ENCODE data around the gene CLCF1. TPM values are rescaled to one million over a fixed set of nuclear protein-coding genes. Genes with fewer than 3 reads are reported as not detected.
"Not testable (repeated sequence)": the region's sequence is repeated elsewhere in the genome, so short reads cannot be mapped to it uniquely, and the experiment has no call there.

Gene CLCF1
- total RNA-seq, 1 donor from 2014 or later = 22.7 TPM

DNA sequence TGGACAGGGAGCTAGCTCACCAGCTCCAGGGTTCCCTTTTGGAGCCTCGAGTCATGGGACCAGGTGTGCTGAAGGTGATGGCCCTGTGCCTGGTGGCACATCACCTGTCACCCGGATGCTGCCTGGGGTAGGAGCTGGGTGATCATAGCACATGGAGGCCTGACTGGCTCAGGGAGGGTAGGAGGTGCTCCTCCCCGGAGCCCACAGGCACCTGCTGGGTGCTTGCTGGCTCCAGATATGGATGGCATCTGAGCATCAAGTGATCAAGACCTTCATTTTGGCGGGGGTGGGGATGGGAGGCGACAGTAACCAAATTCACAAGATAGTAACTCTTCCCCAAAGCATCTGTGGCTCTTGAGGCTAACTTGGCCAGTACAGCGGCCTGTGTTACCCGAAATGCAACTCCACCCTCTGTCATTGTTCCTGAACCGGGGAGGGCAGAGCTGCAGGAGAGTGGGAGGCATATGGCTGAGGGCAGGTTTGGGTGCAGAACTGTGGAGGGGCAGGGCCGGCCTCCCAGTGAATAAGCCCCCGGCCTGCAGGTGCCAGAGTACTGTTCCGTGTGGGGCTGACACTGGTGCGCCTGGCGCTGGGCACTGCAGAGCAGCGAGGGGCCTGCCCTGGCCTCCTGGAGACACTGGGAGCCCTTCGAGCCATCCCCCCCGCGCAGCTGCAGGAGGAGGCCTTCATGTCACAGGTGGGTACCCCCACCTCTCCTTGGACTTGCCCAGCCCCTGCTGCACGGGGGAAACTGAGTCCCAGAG lies 35.2 kb upstream of the CLCF1 start:
- no peak for DNase-seq (ENCODE audit: low read depth)

DNA sequence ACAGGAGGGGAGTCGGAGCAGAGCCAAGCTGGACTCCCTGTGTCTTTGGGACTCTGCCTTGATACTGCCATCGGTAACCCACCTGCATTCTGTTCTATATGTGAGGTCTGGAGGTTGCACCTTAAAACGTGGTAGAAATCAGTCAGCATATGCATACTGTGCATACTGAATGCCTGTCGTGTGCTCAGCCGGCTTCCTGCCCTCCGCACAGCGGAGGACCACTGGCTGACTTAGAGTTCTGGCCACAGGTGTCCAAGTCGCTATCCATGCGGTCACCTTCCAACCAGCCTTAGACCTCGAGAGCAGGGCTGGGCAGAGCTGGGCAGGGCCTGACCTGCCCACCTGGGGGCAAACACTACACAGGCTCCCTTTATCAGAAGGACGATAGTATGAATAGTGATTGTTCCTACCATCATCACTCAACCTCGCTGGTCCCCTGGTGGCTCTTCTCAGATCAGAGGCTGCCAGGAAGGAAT lies 34.3 kb upstream of the CLCF1 start:
- no peak for DNase-seq (ENCODE audit: low read depth)

- no peak for DNase-seq (ENCODE audit: low read depth)
Observed at GRCh38 chr11:67406969-67407687, 33.7 kb upstream of the CLCF1 start.

DNA sequence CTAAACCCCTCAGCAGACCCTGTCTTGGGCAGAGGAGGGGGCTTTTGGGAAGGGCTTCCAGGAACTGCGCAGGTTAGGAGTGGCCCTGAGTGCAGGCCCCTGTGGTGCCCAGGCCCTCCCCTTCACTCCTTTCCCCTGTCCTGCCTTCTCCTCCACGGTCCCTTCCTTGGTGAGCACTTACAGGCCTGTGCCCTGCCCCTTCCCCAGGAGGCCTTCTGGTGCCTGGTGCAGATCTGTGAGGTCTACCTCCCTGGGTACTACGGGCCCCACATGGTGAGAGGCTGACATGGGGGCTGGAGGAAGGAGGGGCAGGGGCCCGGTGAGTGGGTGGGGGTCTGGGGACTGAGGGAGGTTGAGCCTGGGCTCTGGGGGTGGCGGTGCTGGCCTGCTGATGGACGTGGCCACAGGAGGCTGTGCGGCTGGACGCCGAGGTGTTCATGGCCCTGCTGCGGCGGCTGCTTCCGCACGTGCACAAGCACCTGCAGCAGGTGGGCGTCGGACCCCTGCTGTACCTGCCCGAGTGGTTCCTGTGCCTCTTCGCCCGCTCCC lies 33.1 kb upstream of the CLCF1 start:
- DNase-seq (ENCODE audit: low read depth) = no peak

GRCh38 chr11:67405688-67406339 lies 32.4 kb upstream of the CLCF1 start:
- DNase-seq (ENCODE audit: low read depth) = no peak

DNA sequence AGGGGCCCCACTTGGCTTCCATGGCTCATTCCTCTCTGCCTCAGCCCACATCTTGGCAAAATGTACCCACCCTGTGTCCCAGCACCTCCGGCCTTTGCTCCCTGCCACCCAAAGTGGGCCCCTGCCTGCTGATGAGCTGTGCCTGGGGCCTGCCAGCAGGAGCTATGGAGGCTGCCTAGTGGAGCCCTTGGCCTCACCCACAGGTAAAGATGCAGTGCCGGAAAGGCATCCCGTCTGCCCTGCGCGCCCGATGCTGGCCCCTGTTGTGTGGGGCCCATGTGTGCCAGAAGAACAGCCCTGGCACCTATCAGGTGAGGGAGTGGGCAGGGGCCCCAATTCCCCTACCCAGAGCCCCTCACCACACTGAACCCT lies 31.8 kb upstream of the CLCF1 start:
- no peak for DNase-seq (ENCODE audit: low read depth)

GRCh38 chr11:67404515-67405195 lies 31.3 kb upstream of the CLCF1 start:
- DNase-seq (ENCODE audit: low read depth) = no peak

DNA sequence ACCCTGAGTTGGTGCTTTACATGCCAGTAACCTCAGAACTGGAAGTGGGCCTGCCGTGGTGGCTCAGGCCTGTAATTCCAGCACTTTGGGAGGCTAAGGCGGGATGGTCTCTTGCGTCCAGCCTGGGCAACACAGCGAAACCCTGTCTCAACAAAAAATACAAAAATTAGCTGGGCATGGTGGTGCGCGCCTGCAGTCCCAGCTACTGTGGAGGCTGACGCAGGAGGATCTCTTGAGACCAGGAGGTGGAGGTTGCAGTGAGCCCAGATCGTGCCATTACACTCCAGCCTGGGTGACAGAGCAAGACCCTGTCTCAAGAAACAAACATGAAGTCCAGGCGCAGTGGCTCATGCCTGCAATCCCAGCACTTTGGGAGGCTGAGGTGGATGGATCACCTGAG lies 29.7 kb upstream of the CLCF1 start:
- DNase-seq (ENCODE audit: low read depth) = not testable (repeated sequence)

DNA sequence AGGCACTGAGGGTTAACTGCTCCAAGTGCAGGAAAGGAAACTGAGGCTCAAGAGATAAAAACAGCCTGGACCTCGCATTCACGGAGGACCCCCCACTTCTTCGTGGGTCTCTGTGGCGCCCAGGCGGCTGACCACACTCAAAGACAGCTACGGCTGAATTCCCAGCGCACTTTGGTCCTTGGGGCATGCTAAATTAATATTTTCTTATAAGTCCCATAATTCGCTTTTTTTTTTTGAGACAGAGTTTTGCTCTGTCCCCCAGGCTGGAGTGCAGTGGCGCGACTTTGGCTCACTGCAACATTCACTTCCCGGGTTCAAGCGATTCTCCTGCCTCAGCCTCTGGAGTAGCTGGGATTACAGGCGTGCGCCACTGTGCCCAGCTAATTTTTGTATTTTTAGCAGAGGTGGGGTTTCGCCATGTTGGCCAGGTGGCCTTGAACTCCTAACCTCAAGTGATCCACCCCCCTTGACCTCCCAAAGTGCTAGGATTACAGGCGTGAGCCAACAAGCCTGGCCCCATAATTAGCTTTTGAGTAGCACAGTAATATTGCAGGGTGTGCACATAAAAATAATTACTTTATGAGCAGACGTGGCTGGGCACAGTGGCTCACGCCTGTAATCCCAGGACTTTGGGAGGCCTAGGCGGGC lies 28.9 kb upstream of the CLCF1 start:
- not testable (repeated sequence) for DNase-seq (ENCODE audit: low read depth)

GRCh38 chr11:67401495-67402191 lies 28.2 kb upstream of the CLCF1 start, which contains the start of gene PPP1CA:
TSS of gene PPP1CA (minus strand) at chr11:67401858. CDS start at chr11:67401782, 76 bp downstream.
- DNase-seq (ENCODE audit: low read depth) = peak; percentile 62

- no peak for DNase-seq (ENCODE audit: low read depth)
Observed at GRCh38 chr11:67400942-67401494, 27.6 kb upstream of the CLCF1 start.

- no peak for DNase-seq (ENCODE audit: low read depth)
Observed at GRCh38 chr11:67400251-67400941, 27.0 kb upstream of the CLCF1 start.

- no peak for DNase-seq (ENCODE audit: low read depth)
Observed at GRCh38 chr11:67398661-67399563, 25.5 kb upstream of the CLCF1 start.

GRCh38 chr11:67397986-67398660 lies 24.7 kb upstream of the CLCF1 start:
- DNase-seq (ENCODE audit: low read depth) = no peak

DNA sequence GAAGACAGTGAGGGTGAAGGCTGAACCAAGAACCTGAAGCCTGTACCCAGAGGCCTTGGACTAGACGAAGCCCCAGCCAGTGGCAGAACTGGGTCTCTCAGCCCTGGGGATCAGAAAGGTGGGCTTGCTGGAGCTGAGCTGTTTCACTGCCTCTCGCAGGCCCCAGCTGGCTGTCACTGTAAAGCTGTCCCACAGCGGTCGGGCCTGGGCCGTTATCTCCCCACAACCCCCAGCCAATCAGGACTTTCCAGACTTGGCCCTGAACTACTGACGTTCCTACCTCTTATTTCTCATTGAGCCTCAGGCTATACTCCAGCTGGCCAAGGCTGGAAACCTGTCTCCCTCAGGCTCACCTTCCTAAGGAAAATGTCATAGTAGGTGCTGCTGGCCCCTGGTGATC lies 24.1 kb upstream of the CLCF1 start:
- DNase-seq (ENCODE audit: low read depth) = no peak

DNA sequence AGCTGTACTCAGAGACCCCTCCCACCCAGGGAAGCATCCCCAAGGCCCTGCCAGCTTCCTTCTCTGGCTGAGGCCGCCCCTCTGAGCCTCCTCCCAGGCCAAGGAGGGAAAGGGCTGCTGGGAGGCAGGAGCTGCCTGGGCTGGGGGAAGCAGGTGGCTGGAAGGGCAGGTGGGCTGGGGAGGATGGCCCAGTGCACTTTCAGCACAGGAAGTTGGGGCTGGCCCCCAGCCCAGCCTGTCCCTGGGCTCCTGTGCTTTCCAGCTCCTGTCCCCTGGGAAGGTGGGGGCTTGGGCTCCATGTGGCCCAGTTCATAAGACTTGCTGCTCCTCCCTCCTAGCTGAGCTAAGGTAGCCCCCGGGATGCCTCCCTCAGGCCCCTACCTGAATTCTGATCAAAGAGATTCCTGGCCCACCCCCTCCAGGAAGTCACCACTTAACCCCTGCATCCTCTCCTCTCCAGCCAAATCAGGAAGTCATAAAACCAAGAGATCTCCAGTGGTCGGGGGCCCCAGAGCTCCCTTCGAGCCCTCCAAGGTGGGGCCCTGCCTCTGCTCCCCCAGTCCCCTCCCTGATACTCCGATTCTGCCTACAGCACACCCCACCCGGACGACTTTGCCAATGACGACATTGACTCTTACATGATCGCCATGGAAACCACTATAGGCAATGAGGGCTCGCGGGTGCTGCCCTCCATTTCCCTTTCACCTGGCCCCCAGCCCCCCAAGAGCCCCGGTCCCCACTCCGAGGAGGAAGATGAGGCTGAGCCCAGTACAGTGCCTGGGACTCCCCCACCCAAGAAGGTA lies 23.4 kb upstream of the CLCF1 start:
- DNase-seq (ENCODE audit: low read depth) = no peak

GRCh38 chr11:67396259-67396581 lies 22.8 kb upstream of the CLCF1 start:
- no peak for DNase-seq (ENCODE audit: low read depth)
